HG02571 (cell line): ENCODE data around the gene SBK1.

Experiments used
- ATAC-seq: cut with Tn5 transposase; IDR thresholded peaks from one replicate; pipeline ENCODE4 v1.9.1; 2021; ENCODE audit warnings: mild to moderate bottlenecking, moderate library complexity; ENCODE audit not compliant: unreplicated experiment

The SBK1 gene

GRCh38 chr16:28280881-28281836 is 11.2 kb upstream of the SBK1 start:
- no peak for ATAC-seq

DNA sequence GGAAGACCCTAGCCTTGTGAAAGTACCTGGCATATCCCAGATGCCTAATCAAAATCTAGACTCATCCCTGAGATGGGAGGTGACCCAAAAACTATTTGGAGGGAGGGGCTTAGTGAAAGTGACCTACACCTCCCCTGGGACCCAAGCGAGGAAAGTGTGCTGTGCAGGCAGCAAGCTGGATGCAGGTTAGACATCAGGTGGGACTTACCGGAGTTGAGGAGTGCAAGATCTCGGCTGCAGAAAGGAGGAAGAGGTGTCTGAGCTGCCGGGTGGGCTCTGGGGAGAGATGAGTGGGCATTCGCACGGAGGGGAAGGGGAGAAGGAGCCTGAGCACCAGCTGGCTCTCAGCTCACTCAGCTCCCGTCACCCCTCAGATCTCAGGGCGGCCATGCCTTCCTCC is 10.3 kb upstream of the SBK1 start:
- no peak for ATAC-seq

- ATAC-seq = no peak
Observed at GRCh38 chr16:28283173-28283572, 9.2 kb upstream of the SBK1 start.

- no peak for ATAC-seq
Observed at GRCh38 chr16:28283798-28284577, 8.3 kb upstream of the SBK1 start.

- no peak for ATAC-seq
Observed at GRCh38 chr16:28285649-28286048, 6.7 kb upstream of the SBK1 start.

- ATAC-seq = no peak
Observed at GRCh38 chr16:28288114-28288513, 4.2 kb upstream of the SBK1 start.

GRCh38 chr16:28289048-28289447 is 3.3 kb upstream of the SBK1 start:
- ATAC-seq = no peak

GRCh38 chr16:28289939-28290858 is 2.1 kb upstream of the SBK1 start:
- ATAC-seq = no peak

- no peak for ATAC-seq
Observed at GRCh38 chr16:28290859-28291254, 1.5 kb upstream of the SBK1 start.

- no peak for ATAC-seq
Observed at GRCh38 chr16:28292731-28293600, 641 bp downstream of the SBK1 start.

GRCh38 chr16:28293601-28293960 is 1.3 kb downstream of the SBK1 start:
- no peak for ATAC-seq

DNA sequence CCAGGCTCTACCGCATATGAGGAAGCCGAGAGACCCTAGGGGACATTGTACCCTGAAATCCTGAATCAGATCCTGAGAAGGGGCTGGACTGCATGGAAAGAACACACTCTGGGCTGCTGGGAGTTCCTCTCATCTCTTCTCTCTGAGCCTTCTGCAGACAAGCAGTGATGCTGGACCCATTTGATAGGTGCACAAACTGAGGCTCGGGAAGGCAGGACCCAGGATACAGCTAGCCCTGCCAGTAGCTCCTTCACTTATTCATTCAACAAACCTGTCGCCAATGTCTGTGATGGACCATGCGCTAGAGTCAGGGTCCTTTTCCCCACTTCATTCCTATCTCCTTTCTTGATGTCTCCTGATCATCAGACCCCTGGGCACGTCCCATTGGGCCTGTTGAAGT is 1.9 kb downstream of the SBK1 start:
- ATAC-seq = no peak

DNA sequence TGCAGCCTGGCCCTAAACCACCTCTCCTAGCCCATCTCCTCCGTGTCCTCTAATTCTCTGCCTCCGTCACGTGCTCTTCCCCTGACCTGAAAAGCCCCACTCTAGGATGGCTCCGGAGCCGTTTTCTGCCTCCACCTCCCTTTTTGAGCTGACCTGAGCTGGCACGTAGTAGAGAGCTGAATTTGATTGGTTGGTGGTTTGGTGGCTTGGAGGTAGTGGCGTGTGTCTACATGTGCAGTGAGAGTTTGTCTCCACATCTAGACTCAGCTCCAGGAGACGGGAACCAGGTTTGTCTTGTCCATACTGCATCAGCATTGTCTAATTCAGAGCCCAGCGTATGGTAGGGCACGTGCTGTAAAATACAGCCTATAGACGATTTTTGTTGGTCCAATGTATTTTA is 3.0 kb downstream of the SBK1 start:
- ATAC-seq = no peak

- no peak for ATAC-seq
Observed at GRCh38 chr16:28297308-28297707, 5.0 kb downstream of the SBK1 start.

DNA sequence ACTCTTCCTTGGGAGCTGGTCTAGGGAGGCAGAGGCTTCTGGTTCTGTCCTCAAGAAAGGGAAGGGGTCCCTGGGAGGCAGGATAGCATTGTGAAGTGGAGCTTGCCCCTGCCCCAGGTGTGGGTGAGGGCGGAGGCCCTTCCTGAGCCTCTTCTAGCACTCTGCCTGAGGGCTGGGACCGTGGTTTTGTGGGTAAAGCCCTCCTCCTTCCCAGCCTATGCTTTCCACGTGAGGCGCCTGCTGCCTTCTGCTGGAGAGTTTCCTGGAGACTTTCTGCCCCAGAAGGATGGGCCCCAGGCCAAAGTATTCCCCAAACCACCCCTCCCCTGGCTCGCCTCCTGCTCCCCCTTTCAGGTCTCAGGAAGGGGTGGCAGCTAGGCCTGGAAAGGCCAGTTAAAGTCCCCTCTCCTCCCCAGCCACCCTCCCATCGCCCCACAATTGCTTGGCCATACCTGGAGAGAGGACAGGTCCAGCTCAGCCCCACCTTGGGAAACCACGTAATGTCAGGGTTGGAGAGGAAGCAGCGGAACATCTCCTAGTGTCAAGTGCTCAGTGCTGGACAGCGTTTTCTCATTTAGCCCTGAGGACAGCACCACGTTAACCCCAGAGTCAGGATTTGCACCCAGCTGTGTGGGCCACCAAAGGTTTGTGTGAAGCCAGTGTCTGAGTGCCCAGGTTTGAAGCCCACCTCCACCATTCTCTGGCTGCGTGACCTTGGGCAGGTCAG is 5.6 kb downstream of the SBK1 start:
- no peak for ATAC-seq

GRCh38 chr16:28298511-28298878 is 6.2 kb downstream of the SBK1 start:
- ATAC-seq = no peak

DNA sequence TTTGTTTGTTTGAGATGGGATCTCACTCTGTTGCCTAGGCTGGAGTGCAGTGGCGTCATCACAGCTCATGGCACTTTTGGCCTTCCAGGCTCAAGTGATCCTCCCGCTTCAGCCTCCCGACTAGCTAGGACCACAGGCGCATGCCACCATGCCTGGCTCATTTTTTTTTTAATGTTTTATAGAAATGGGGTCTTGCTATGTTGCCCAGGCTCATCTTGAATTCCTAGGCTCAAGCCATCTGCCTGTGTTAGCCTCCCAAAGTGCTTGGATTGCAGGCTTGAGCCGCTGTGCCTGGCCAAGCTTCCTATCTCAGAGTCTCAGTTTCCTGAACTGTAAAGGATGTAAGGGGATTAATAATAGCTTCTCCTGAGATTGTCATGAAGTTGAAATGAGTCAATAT is 8.0 kb downstream of the SBK1 start:
- no peak for ATAC-seq

DNA sequence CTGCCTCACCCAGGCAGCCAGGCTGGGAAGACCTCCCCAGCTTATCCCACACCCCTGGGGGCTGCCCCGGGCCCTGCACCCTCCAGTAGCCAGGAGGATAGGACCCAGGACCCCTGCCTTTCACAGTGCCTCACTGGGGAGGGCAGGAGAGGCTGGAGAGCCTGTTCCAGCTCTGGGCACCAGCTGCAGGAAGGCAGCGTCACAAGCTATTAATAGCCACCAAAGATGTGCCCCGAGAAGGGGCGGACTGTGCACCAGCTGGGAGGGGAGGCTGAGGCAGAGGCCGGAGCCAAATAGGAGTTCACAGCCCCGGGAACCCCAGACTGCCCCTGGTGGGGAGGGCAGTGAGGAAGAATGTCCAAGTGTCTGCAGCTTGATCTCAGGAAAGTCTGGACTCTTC is 8.8 kb downstream of the SBK1 start:
- no peak for ATAC-seq

- no peak for ATAC-seq
Observed at GRCh38 chr16:28301620-28302019, 9.3 kb downstream of the SBK1 start.

GRCh38 chr16:28303132-28303531 is 10.8 kb downstream of the SBK1 start:
- ATAC-seq = no peak
